ENCODE data around the gene COL8A1.

The COL8A1 gene

GRCh38 chr3:99757966-99758365 lies 119.6 kb downstream of the COL8A1 start:
- H3K27me3 ChIP-seq (replicated peaks; ENCODE audit: insufficient read depth, low read length) = no peaks in the 10 kb centered on the region
- no peaks in the 10 kb centered on the region for H3K4me1 ChIP-seq (ENCODE audit: low read length)
- H3K4me2 ChIP-seq (ENCODE audit: low read depth, low read length) = no peak overlapping the region
- no peak overlapping the region for H3K27ac ChIP-seq (ENCODE audit: low read length)
- no peaks in the 10 kb centered on the region for H3F3A ChIP-seq (ENCODE audit: insufficient read depth, low read length)
- no peaks in the 10 kb centered on the region for H3K9me3 ChIP-seq (replicated peaks; ENCODE audit: insufficient read depth, low read length)
- no peak overlapping the region for H2AFZ ChIP-seq (ENCODE audit: low read length)
- no peak overlapping the region for H3K9ac ChIP-seq (ENCODE audit: low read length)
- no peaks in the 10 kb centered on the region for H4K20me1 ChIP-seq (ENCODE audit: insufficient read depth, low read length)
- TF ChIP-seq CTCF (IDR thresholded peaks at IDR 0.05; ENCODE audit: low read length) (no peak), EZH2 (optimal IDR thresholded peaks at IDR 0.05; ENCODE audit: low read depth, low read length) (no peak), EZH2phosphoT487 (IDR thresholded peaks at IDR 0.05; ENCODE audit: low read length) (no peak)
- H3K9me2 ChIP-seq (replicated peaks; ENCODE audit: insufficient read depth, low read length) = no peaks in the 10 kb centered on the region
- no peak for DNase-seq
- H3K79me2 ChIP-seq (ENCODE audit: low read length) = no peaks in the 10 kb centered on the region
- no peaks in the 10 kb centered on the region for H3K36me3 ChIP-seq (replicated peaks; ENCODE audit: insufficient read depth, low read length)
- H3K4me3 ChIP-seq (ENCODE audit: low read length) = no peak overlapping the region

- H3K9me3 ChIP-seq (replicated peaks; ENCODE audit: insufficient read depth, low read length) = no peaks in the 10 kb centered on the region
- TF ChIP-seq CTCF (IDR thresholded peaks at IDR 0.05; ENCODE audit: low read length) (no peak), EZH2phosphoT487 (IDR thresholded peaks at IDR 0.05; ENCODE audit: low read length) (no peak), EZH2 (optimal IDR thresholded peaks at IDR 0.05; ENCODE audit: low read depth, low read length) (no peak)
- H3K27me3 ChIP-seq (replicated peaks; ENCODE audit: insufficient read depth, low read length) = no peaks in the 10 kb centered on the region
- DNase-seq = no peak
- no peaks in the 10 kb centered on the region for H3K9me2 ChIP-seq (replicated peaks; ENCODE audit: insufficient read depth, low read length)
- no peaks in the 10 kb centered on the region for H3F3A ChIP-seq (ENCODE audit: insufficient read depth, low read length)
- no peak overlapping the region for H3K9ac ChIP-seq (ENCODE audit: low read length)
- H3K27ac ChIP-seq (ENCODE audit: low read length) = no peak overlapping the region
- no peak overlapping the region for H3K4me3 ChIP-seq (ENCODE audit: low read length)
- H3K4me1 ChIP-seq (ENCODE audit: low read length) = no peaks in the 10 kb centered on the region
- no peaks in the 10 kb centered on the region for H4K20me1 ChIP-seq (ENCODE audit: insufficient read depth, low read length)
- no peaks in the 10 kb centered on the region for H3K36me3 ChIP-seq (replicated peaks; ENCODE audit: insufficient read depth, low read length)
- H3K79me2 ChIP-seq (ENCODE audit: low read length) = no peaks in the 10 kb centered on the region
- no peak overlapping the region for H2AFZ ChIP-seq (ENCODE audit: low read length)
- no peak overlapping the region for H3K4me2 ChIP-seq (ENCODE audit: low read depth, low read length)
These were observed 120.2 kb downstream of the COL8A1 start for GRCh38 chr3:99758502-99759177.

- no peaks in the 10 kb centered on the region for H3F3A ChIP-seq (ENCODE audit: insufficient read depth, low read length)
- no peaks in the 10 kb centered on the region for H3K36me3 ChIP-seq (replicated peaks; ENCODE audit: insufficient read depth, low read length)
- H3K9me2 ChIP-seq (replicated peaks; ENCODE audit: insufficient read depth, low read length) = no peaks in the 10 kb centered on the region
- no peak overlapping the region for H2AFZ ChIP-seq (ENCODE audit: low read length)
- no peaks in the 10 kb centered on the region for H3K79me2 ChIP-seq (ENCODE audit: low read length)
- H3K4me3 ChIP-seq (ENCODE audit: low read length) = no peak overlapping the region
- H3K9ac ChIP-seq (ENCODE audit: low read length) = no peak overlapping the region
- no peaks in the 10 kb centered on the region for H3K27me3 ChIP-seq (replicated peaks; ENCODE audit: insufficient read depth, low read length)
- TF ChIP-seq EZH2 (optimal IDR thresholded peaks at IDR 0.05; ENCODE audit: low read depth, low read length) = no peak
- no peak for TF ChIP-seq EZH2phosphoT487 (IDR thresholded peaks at IDR 0.05; ENCODE audit: low read length)
- no peak for TF ChIP-seq CTCF (IDR thresholded peaks at IDR 0.05; ENCODE audit: low read length)
- no peaks in the 10 kb centered on the region for H4K20me1 ChIP-seq (ENCODE audit: insufficient read depth, low read length)
- H3K4me2 ChIP-seq (ENCODE audit: low read depth, low read length) = no peak overlapping the region
- no peak for DNase-seq
- H3K4me1 ChIP-seq (ENCODE audit: low read length) = no peaks in the 10 kb centered on the region
- no peaks in the 10 kb centered on the region for H3K9me3 ChIP-seq (replicated peaks; ENCODE audit: insufficient read depth, low read length)
- H3K27ac ChIP-seq (ENCODE audit: low read length) = no peak overlapping the region
These were observed 121.6 kb downstream of the COL8A1 start for GRCh38 chr3:99760031-99760430.
